GM12878 (cell line): ENCODE results near the gene ATF2. TPM values are rescaled to one million over a fixed set of nuclear protein-coding genes. Genes with fewer than 3 reads are reported as not detected.

Experiments
- ATAC-seq: fragments of 200-7000 bp; cut with Tn5 transposase; 3 replicates; pipeline ENCODE4 v1.9.1; 2020; ENCODE audit warnings: mild to moderate bottlenecking, moderate library complexity
- BruUV-seq: library from RNA; stranded (reverse); fragments of 400-500 nt; replicated peaks from 2 replicates; lab custom pipeline; 2021; lab: Mats Ljungman, UMichigan
- CTCF ChIA-PET: fragments of 300-600 bp; sonication (Branson Sonifier 250); formaldehyde crosslinking; extraction: SDS; loops from one replicate; lab custom pipeline; 2021; ENCODE audit warnings: inconsistent platforms; lab: Yijun Ruan, JAX
- POLR2A ChIA-PET: fragments of 350-600 bp; formaldehyde crosslinking; extraction: SDS; loops from one replicate; lab custom pipeline; 2021; ENCODE audit warnings: inconsistent platforms; lab: Charles Lee
- RAD21 ChIA-PET: fragments of 300-600 bp; sonication (Branson Sonifier 250); formaldehyde crosslinking; loops from one replicate; lab custom pipeline; 2023; ENCODE audit warnings: antibody characterized with exemption; ENCODE audit not compliant: unreplicated experiment; lab: Charles Lee
- SMC1A ChIA-PET: fragments of 300-600 bp; sonication (Branson Sonifier 250); formaldehyde crosslinking; loops from one replicate; lab custom pipeline; 2023; ENCODE audit not compliant: unreplicated experiment, uncharacterized antibody; lab: Charles Lee
- DNase-seq: peaks from one replicate; pipeline ENCODE4 v3.0.0-alpha.2; 2011; ENCODE audit warnings: low read depth, low spot score
- FAIRE-seq: peaks from 3 replicates; lab custom pipeline; 2011; peaks lifted over from hg19 to GRCh38; lab: Jason Lieb, UNC
- H2AFZ ChIP-seq: 2 replicates; pipeline ENCODE4 v1.6.0; 2011; ENCODE audit warnings: low read depth, low read length, control low read depth; ENCODE audit not compliant: control insufficient read depth
- H3K27ac ChIP-seq: 2 replicates; pipeline ENCODE4 v1.5.1; 2011; ENCODE audit warnings: control low read depth; ENCODE audit not compliant: control insufficient read depth, insufficient read depth
- H3K27me3 ChIP-seq, 2 experiments: replicated peaks in 1 of 2; 2 replicates each; pipeline versions ENCODE4 v1.6.0 to v1.6.1; 2011; ENCODE audit warnings: low read length in 1 of 2; ENCODE audit not compliant: control insufficient read depth in 2 of 2, insufficient read depth in 2 of 2
- H3K36me3 ChIP-seq, 2 experiments: 2 replicates each; pipeline ENCODE4 v1.5.1; 2011; ENCODE audit warnings: low read length in 1 of 2; ENCODE audit not compliant: control insufficient read depth in 2 of 2, insufficient read depth in 2 of 2
- H3K4me1 ChIP-seq: 2 replicates; pipeline ENCODE4 v1.6.1; 2011; ENCODE audit warnings: mild to moderate bottlenecking, low read length, moderate library complexity, mixed read lengths; ENCODE audit not compliant: control insufficient read depth, insufficient read depth
- H3K4me2 ChIP-seq: 2 replicates; pipeline ENCODE4 v1.6.0; 2011; ENCODE audit warnings: control low read depth; ENCODE audit not compliant: control insufficient read depth, insufficient read depth
- H3K4me3 ChIP-seq: fragments of 200-600 bp; sonication (generic); 2 replicates; pipeline ENCODE4 v1.5.1; 2016
- H3K79me2 ChIP-seq: 2 replicates; pipeline ENCODE4 v1.6.0; 2011; ENCODE audit warnings: low read length; ENCODE audit not compliant: control insufficient read depth, insufficient read depth
- H3K9ac ChIP-seq: 2 replicates; pipeline ENCODE4 v1.8.0; 2011; ENCODE audit warnings: low read length, control low read depth, mixed read lengths; ENCODE audit not compliant: control insufficient read depth, insufficient read depth
- H3K9me3 ChIP-seq: replicated peaks from 3 replicates; pipeline ENCODE4 v1.5.1; 2011; ENCODE audit warnings: mild to moderate bottlenecking, low read length; ENCODE audit not compliant: control insufficient read depth, insufficient read depth
- H4K20me1 ChIP-seq: 2 replicates; pipeline ENCODE4 v1.6.0; 2011; ENCODE audit not compliant: control insufficient read depth, insufficient read depth
- SMC3 ChIP-seq: IDR thresholded peaks from 2 replicates; pipeline ENCODE4 v1.6.1; 2011; ENCODE audit warnings: low read length, improper control_type of control experiment, borderline replicate concordance
- ZBTB40 ChIP-seq: fragments of 450-650 bp; IDR thresholded peaks from 2 replicates; pipeline ENCODE4 v1.6.1; 2016; ENCODE audit warnings: mild to moderate bottlenecking, moderate library complexity, borderline replicate concordance
- ZSCAN29 ChIP-seq: fragments of 450-650 bp; IDR thresholded peaks from 2 replicates; pipeline ENCODE4 v1.6.1; 2017; ENCODE audit warnings: mild to moderate bottlenecking, moderate library complexity
- WGBS: methylation state at CpG from one replicate; pipeline ENCODE4 v1.1.6; 2016; ENCODE audit warnings: low lambda C conversion rate; ENCODE audit not compliant: insufficient replicate concordance, insufficient coverage; ENCODE audit errors: missing lambda C conversion rate; 5-methylcytosine and 5-hydroxymethylcytosine counted together
- in situ Hi-C: fragments of 300-500 bp; cut with MboI; formaldehyde crosslinking; loops from 9 replicates; pipeline ENCODE4 v1.14.3; 2018; ENCODE audit warnings: mixed read lengths
- intact Hi-C: fragments of 100-400 bp; cut with micrococcal nuclease; formaldehyde crosslinking; loops from one replicate; pipeline ENCODE4 v1.14.2; 2022; ENCODE audit not compliant: unreplicated experiment
- polyA plus RNA-seq, 11 experiments: library from polyadenylated mRNA; depleted of rRNA in 4 of 11; unstranded in 6 of 11; stranded (reverse) in 5 of 11; fragments of >200 nt; fragmentation: Nextera tagmentation in 4 of 11; fragmentation: Illumina TruSeq in 1 of 11; extraction: Ambion mirVana in 4 of 11; extraction: Trizol in 1 of 11; gene quantifications; 1 replicate in 1 of 11; 2 replicates in 10 of 11; pipeline versions ENCODE4 v1.2.1 to v1.2.3, GENCODE V29; 2011 to 2016; ENCODE audit warnings: inconsistent platforms in 2 of 11, missing spikeins in 2 of 11, low read depth in 1 of 11
- total RNA-seq, 4 experiments: library from RNA; depleted of rRNA in 3 of 4; stranded (reverse); fragments of >200 nt in 3 of 4; fragmentation: Illumina TruSeq in 1 of 4; extraction: Trizol in 1 of 4; gene quantifications; 2 replicates each; pipeline versions ENCODE4 v1.2.1 to v1.2.3, GENCODE V29; 2013 to 2021

The ATF2 gene
- total and polyA plus RNA-seq, 10 of the 15 experiments (the other 5 are each of a cell fraction or from before 2014, with no cell fraction given), result 10.3 to 78.0 (median 36.0) TPM

DNA sequence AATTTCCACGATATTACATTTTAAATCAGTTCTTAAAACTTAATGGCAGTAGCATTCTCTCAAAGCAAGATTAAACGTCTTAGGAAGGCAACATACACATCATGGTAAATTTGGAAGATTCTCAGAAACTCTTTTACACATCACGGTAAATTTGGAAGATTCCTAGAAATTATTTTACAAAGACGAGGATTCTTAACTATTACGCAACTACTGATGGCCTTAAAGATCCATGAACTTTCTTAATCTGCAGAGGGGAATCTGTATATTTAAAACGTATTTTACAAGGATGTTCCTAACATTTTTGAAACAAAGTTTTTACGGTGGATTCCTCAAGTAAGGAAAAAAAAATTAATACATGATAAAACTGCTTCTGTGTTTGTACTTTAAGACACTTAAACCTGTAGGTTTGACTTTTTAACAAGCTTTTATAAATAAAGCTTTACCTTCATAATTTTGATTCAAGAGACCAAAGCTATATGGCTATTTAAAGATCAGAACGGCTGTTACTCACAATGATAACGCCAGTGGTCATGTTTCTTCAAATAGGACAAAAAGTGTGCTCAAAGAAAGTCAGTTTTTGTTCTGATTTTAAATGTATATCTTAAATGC is 1.7 kb downstream of the ATF2 start:
- Histone ChIP-seq H3K9me3 (no peaks in the 10 kb centered on the region; the same call in 1 of the 3 replicates), H3K27me3 (no peaks in the 10 kb centered on the region), H3K79me2 (peaks cover 65% of the 10 kb centered on the region), H3K4me2 (peak overlapping the region; percentile 53), H2AFZ (no peak overlapping the region), H3K36me3 (peaks cover 0 to 2% of the 10 kb centered on the region in 2 experiments; a peak in 1 of 4 replicates), H3K4me3 (peak overlapping the region; percentile 93), H3K9ac (peak overlapping the region; percentile 92), H3K4me1 (peaks cover 3% of the 10 kb centered on the region; the same call in 1 of the 2 replicates), H4K20me1 (no peaks in the 10 kb centered on the region), H3K27ac (peak overlapping the region; percentile 95; the same call in 1 of the 2 replicates)
- ChIA-PET RAD21 (interaction anchor here (1.2 to 1.5 kb wide), 2 partner anchors 29 to 60 kb away, joined by 3 to 5 read pairs; no protein-coding TSS in a partner anchor), CTCF (interaction anchor here (1.2 to 2.6 kb wide), 5 partner anchors 12 to 61 kb away, joined by 4 to 12 read pairs (median 7); no protein-coding TSS in a partner anchor), POLR2A (interaction anchor here (0.9 to 2.1 kb wide), 5 partner anchors 11 to 62 kb away, joined by 3 to 7 read pairs (median 4); partner anchors contain the start of gene ATP5MC3), SMC1A (interaction anchor here (1.0 to 1.9 kb wide), 4 partner anchors 13 to 30 kb away, joined by 3 to 15 read pairs (median 6); no protein-coding TSS in a partner anchor)
- ATAC-seq, result no peak
- no peak for FAIRE-seq
- TF ChIP-seq ZBTB40 (peak; percentile 64), ZSCAN29 (no peak), SMC3 (no peak)
- no TSS peak for BruUV-seq
- 59% methylated on average over 9 of the region's 9 CpGs for WGBS
- DNase-seq, result no peak
- in situ Hi-C loops, result no loop called here
- intact Hi-C loops, result no loop called here
